GM19324 (cell line): Measurements from ENCODE around the gene LRP1B.
"Not testable (repeated sequence)": the region's sequence is repeated elsewhere in the genome, so short reads cannot be mapped to it uniquely, and the experiment has no call there.

Experiments
- ATAC-seq: cut with Tn5 transposase; IDR thresholded peaks from one replicate; pipeline ENCODE4 v1.9.1; 2021; ENCODE audit warnings: mild to moderate bottlenecking, moderate library complexity; ENCODE audit not compliant: unreplicated experiment, low FRiP score

Gene LRP1B

DNA sequence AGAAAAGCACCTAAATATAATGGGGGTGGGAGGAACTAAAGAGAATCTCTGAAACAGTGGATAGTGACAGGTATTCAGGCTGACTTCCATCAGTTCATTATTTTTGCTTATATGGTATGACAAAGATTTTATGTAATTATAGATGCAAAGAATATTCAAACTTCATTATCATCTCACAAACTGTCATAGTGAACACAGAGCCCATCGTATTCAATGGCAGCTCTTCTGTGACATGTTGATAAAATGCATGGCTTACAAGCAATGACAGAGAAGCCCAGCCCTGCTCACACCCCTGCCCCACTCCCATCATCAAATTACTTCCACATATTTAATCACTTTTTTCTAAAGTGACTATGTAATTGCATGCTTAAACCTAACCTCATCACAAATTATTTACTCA lies 904.3 kb downstream of the LRP1B start:
- no peak for ATAC-seq

GRCh38 chr2:141207036-141207385 lies 923.8 kb downstream of the LRP1B start:
- no peak for ATAC-seq

DNA sequence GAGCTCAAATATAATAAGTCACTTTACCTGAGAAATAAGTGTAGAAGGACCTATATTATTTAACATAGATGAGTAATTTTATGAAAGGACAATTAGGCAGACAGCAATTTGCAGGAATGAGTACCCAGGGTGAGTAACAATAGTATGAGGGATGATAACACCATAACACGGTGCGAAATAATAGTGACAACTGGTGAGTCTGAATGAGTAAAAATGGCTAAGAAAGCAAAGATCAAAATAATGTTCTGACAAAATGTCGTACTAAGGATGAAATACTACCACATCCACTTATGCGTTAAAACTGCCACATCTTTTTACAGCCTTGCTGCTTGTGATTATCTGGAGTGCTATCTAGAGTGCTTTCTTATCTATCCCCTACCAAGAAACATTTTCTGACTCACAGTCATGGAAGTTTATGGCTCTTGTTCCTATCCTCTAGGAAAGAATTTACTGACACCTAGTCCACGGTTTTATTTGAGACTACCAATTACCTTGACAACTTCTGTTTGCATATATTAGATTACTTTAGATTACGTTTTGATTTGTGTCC lies 929.7 kb downstream of the LRP1B start:
- no peak for ATAC-seq

DNA sequence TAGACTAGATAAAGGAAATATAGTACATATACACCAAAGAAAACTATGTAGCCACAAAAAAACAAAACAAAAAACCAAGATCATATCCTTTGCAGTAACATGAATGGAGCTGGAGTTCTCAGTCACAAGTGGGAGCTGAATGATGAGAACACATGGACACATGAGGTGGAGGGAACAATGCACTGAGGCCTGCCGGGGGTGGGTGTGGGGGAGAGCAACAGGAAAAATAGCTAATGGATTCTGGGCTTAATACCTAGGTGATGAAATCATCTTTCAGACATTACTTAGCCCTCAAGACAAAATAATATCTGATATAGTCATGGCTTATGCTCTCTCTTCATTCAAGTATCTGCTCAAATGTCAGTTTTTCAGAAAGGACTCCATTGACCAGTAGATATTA lies 930.6 kb downstream of the LRP1B start:
- no peak for ATAC-seq

DNA sequence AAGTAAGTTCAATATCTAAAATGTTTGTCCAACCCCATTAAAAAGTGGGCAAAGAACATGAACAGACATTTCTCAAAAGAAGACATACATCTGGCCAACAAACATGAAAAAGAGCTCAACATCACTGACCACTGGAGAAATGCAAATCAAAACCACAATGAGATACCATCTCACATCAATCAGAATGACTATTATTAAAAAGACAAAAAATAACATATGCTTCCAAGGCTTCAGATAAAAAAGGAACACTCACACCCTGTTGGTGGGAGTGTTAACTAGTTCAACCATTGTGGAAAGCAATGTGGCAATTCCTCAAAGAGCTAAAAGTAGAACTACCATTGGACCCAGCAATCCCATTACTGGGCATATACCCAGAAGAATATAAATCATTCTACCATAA lies 931.1 kb downstream of the LRP1B start:
- ATAC-seq, result no peak

- no peak for ATAC-seq
Measured at GRCh38 chr2:141195087-141195486, 935.7 kb downstream of the LRP1B start.

GRCh38 chr2:141187075-141187439 lies 943.8 kb downstream of the LRP1B start:
- no peak for ATAC-seq

- no peak for ATAC-seq
Measured at GRCh38 chr2:141186413-141187074, 944.3 kb downstream of the LRP1B start.

GRCh38 chr2:141182246-141182645 lies 948.6 kb downstream of the LRP1B start:
- ATAC-seq, result no peak

DNA sequence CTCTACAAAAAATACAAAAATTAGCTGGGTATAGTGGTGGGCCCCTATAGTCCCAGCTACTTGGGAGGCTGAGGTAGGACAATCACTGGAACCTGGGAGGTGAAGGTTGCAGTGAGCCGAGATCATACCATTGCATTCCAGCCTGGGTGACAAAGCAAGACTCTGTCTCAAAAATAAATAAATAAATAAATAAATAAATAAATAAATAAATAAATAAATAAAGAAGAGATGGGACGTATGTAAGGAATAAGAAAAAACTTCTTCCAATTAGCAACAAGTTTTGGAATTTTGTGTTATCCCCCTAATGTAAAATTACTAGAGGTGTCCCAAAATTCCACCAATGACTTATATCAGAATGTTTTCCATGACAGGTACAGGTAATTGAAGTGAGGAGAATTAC lies 961.7 kb downstream of the LRP1B start:
- ATAC-seq, result not testable (repeated sequence)

- ATAC-seq, result no peak
Measured at GRCh38 chr2:141162314-141162713, 968.5 kb downstream of the LRP1B start.

DNA sequence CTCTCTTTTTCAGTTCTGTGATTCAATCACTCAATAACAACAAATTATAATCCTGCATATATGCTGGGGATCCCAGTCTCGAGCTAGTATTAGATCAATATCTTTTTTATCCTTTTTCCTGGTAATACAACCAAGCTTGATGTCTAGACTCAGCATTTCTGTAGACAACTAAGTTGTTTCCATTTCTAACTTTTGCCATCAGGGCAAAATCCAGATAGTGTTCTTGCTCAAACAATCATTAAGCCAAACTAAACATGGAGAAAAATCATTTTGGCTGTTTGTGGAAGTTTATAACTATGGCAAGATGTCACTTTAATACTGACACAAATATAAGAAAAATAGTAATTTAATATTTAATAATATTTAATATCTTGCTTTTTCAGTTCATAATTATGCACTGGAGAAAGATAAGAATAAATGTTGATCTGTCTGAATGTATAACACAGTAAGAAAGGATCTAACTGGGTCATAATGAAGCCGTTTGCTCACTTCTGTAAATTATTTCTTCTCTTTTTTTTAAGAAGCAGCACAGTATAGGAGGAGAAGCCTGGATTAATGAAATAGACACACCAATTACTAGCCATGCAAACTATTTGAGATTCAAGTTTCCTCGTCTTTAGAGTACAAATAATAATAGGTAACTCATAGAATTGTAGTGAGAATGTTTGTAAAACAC lies 979.1 kb downstream of the LRP1B start:
- ATAC-seq, result no peak

DNA sequence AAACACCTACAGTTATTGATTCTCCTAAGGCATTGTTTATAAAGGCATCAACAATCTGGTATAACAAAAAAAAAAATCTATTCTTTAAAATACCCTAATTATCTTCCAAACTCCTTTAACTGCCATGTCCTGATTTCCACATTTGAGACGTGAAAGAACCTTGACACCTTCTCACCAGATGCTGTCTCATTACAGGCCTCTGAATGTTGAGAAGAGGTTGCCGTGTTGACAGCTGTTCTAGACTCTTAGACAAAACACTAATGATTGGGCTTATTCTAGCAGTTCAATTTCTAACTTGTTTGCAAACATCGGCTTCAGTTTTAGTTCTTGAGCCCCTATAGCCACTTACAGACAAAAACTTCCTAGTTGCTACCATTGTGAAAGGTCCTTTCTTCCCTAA lies 988.8 kb downstream of the LRP1B start:
- no peak for ATAC-seq

- ATAC-seq, result no peak
Measured at GRCh38 chr2:141137122-141137693, 993.6 kb downstream of the LRP1B start.

- ATAC-seq, result no peak
Measured at GRCh38 chr2:141133883-141134282, 996.9 kb downstream of the LRP1B start.

DNA sequence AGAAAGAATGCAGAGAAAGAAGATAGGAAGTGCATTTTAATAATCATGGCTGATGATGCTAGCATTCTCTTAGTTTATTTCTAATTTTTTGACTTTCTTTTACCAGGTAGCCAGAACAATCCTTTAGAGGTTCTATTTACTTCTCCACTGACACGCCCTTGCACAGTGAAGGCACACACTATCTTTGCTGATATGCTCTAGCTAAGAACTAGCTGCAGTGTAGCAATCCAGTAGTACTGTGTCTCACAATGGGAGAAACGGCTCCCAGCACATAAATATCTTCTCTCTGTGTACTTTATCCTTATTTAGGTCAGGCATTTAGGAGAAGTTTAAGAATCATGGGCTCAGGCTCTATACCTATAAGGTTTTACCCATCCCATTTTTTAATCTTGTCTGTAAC lies 1005.4 kb downstream of the LRP1B start:
- no peak for ATAC-seq

DNA sequence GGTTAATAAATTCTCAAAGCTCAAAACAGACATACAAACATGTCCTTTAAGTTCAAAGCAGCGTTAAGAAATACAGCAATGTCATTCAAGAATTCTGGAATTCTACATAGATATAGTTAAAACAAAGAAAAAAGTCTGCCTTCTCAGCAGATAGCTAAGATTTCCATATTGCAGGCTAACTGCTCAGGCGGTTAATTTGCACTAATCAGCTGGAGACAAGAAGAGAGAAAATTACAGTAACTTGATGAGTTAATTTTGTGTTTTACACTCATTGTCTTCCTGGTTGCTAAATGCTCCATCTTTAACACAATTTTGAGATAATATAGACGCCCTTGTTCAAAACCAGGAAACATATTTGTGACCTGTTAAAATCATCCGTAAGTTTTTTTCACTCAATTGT lies 1012.0 kb downstream of the LRP1B start:
- no peak for ATAC-seq

DNA sequence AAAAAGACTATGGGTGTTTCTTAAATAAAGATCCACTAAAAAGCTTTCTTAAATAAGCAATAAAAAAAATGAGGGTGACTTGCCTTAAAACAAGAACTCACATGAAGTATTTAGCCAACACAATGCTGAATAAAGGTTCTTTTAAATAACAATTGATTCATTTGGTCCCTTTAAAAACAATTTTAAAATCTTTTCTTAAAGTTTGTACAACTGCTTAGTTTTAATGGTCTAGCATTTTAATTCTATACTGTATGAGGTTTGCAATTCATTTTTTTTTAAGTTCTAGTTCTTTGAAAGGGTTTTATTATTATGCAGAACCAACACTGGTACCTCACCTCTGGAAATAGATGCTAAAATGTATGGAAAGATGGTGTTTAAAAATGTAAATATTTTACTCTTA lies 1017.5 kb downstream of the LRP1B start:
- no peak for ATAC-seq

DNA sequence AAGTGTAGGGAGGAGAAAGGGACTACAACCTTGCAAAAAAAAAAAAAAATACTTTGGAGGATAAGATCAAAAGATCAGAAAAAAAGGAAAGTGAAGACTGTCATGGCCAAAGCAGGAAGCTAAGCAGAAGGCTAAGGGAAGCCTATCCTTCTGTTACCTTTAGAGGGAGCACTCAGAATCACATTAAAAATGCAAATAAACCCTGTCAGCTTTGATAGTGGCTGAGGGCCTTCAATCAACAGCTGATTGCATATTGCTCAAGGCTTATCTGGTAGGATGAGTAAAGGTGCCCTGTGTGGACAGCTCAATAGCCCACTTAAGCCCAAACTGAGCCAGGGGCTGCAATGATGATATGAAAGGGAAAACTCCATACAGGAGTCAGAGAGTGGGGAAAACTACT lies 1021.2 kb downstream of the LRP1B start:
- ATAC-seq, result no peak

- no peak for ATAC-seq
Measured at GRCh38 chr2:141105763-141106162, 1025.1 kb downstream of the LRP1B start.

DNA sequence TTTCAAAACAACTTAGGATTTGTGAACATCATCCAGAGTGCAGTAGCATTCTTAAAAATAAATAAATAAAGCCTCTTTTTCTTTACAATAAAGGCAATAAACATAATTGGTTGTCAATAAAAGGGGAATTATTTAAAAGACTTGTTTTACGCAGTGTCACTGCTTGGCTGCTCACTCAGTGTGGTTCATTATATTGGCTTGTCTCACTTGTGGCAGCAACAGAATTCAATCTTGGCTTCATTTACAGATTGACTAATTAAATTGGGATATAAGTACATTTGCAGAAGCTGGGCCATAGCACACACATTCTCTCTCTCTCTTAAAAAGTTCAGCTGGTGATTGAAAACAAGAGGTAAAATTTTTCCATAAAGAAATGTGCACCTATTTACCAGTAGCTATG lies 1027.6 kb downstream of the LRP1B start:
- no peak for ATAC-seq

GRCh38 chr2:141079231-141079630 lies 1051.6 kb downstream of the LRP1B start:
- ATAC-seq, result no peak
